PFSK-1 (cell line): ENCODE measurements around the gene THY1.

Source experiments
- FOXP2 ChIP-seq: optimal IDR thresholded peaks from 2 replicates; pipeline ENCODE3; 2011; ENCODE audit warnings: borderline replicate concordance, control low read depth, inconsistent platforms; ENCODE audit not compliant: insufficient read depth; ENCODE audit errors: extremely low read length, extremely low read depth
- POLR2AphosphoS5 ChIP-seq: IDR thresholded peaks from 2 replicates; pipeline ENCODE4 v1.6.1; 2012; ENCODE audit warnings: low read depth, mild to moderate bottlenecking, control low read depth, low read length, moderate library complexity
- REST ChIP-seq, 2 experiments: IDR thresholded peaks; 2 replicates each; pipeline versions ENCODE4 v1.6.1 to v1.8.0; 2011 to 2012; ENCODE audit warnings: low read depth in 2 of 2, low read length in 2 of 2, control low read depth in 1 of 2, inconsistent platforms in 1 of 2, mild to moderate bottlenecking in 1 of 2, moderate library complexity in 1 of 2; ENCODE audit not compliant: insufficient read depth in 1 of 2
- SIN3A ChIP-seq: IDR thresholded peaks from 2 replicates; pipeline ENCODE4 v1.6.1; 2012; ENCODE audit warnings: mild to moderate bottlenecking, low read length, moderate library complexity, borderline replicate concordance; ENCODE audit not compliant: insufficient read depth
- TAF1 ChIP-seq: IDR thresholded peaks from 2 replicates; pipeline ENCODE4 v1.6.1; 2012; ENCODE audit warnings: low read length, control low read depth, borderline replicate concordance; ENCODE audit not compliant: insufficient read depth

- TF ChIP-seq REST (IDR thresholded peaks at IDR 0.05; ENCODE audit: insufficient read depth in 1 of 2, low read depth in 2 of 2, low read length in 2 of 2) (no peak), POLR2AphosphoS5 (no peak), TAF1 (no peak), SIN3A (no peak), FOXP2 (no peak)
Measured at GRCh38 chr11:119412072-119412471, 10.9 kb downstream of the THY1 start.
